Activated naive CD4-positive, alpha-beta T cell treated with Interleukin-2 at 50 U/mL for 16 hours (primary cell): ENCODE data around the gene MAPK1.
"Not testable (repeated sequence)": the region's sequence is repeated elsewhere in the genome, so short reads cannot be mapped to it uniquely, and the experiment has no call there.

Experiments
- DNase-seq: peaks from one replicate; pipeline ENCODE4 v3.0.0-alpha.2; 2020

Gene MAPK1

DNA sequence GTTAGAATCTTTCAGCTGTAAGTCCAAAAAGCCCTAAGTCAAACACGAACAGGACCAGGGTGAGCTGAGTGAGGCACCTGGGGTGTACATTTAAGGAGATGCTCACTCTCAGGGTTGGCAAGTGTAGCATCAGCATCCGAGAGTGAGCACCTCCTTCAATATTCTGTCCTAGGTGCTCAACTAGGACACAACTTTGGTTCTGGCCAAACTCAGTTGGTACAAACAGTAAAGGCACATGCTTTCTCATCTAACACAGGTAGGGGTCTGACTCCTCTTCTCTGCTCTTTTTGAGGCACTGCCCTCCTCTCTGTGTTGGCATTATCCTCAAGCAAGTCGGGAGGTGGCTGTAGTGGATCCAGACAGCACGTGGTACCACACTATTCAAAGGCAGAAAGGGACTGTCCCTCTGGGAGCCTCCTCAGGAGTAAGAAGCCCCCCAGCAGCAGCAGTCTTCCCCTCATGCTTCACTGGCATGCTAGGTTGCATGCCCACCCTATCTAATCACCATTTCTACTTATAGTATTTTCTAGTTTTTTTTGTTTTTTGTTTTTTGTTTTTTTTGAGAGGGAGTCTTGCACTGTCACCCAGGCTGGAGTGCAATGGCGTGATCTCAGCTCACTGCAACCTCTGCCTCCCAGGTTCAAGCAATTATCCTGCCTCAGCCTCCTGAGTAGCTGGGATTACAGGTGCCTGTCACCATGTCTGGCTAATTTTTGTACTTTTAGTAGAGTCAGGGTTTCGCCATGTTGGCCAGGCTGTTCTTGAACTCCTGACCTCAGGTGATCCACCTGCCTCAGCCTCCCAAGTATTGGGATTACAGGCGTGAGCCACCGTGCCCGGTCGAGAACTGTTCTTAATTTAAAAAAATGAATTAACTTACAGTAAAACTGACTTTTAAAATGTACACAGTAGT, 14.7 kb upstream of the MAPK1 start:
- DNase-seq: no peak

GRCh38 chr22:21876486-21877176, 9.2 kb upstream of the MAPK1 start:
- DNase-seq: peak; percentile 44

DNA sequence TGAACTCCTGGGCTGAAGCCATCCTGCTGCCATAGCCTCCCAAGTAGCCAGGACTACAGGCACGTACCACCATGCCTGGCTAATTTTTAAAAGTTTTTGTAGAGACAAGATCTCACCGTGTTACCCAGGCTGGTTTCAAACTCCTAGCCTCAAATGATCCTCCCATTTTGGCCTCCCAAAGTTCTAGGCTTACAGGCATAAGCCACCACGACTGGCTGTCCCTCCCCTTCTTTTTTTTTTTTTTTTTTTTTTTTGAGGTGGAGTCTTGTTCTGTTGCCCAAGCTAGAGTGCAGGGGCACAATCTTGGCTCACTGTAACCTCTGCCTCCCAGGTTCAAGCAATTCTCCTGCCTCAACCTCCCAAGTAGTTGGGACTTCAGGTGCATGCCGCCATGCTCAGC, 7.5 kb upstream of the MAPK1 start:
- DNase-seq: not testable (repeated sequence)

- DNase-seq: no peak
These were observed 6.2 kb upstream of the MAPK1 start for GRCh38 chr22:21873619-21874018.

GRCh38 chr22:21872741-21873140, 5.3 kb upstream of the MAPK1 start:
- not testable (repeated sequence) for DNase-seq

- no peak for DNase-seq
These were observed 1.2 kb upstream of the MAPK1 start for GRCh38 chr22:21868651-21869050.

DNA sequence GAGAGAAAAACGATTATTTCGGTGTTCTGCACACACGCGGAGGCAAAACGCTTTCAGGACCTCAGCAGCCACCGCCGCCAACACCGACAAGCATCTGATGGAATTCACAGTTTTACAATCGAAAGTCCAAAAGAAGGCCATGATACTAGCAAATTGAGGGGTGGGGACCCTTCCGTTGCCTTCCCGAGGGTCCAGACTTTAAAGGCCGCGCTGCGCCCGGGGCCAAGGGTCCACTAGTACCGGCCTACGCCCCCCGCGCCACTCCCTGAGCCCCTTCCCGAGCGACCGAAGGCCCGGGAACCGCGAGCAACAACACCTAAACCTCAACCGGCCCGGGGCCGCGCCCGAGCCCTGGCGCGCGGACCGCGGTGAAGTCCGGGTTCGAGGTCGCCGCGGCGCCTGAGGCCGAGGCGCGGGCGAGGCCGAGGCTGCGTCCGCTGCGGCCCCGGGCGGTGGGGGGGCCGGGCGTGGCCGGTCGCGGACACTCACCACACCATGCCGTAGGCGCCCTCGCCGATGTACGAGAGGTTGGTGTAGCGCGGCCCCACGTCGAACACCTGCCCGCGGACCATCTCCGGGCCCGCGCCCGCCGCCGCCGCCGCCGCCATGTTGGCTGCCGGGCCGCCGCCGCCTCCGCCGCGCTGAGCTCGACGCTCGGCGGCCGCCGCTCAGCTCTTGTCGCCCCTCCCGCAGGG, 465 bp downstream of the MAPK1 start:
- peak; percentile 47 for DNase-seq

GRCh38 chr22:21865041-21865440, 2.4 kb downstream of the MAPK1 start:
- peak; percentile 13 for DNase-seq

GRCh38 chr22:21862386-21863245, 4.8 kb downstream of the MAPK1 start:
- DNase-seq: no peak

DNA sequence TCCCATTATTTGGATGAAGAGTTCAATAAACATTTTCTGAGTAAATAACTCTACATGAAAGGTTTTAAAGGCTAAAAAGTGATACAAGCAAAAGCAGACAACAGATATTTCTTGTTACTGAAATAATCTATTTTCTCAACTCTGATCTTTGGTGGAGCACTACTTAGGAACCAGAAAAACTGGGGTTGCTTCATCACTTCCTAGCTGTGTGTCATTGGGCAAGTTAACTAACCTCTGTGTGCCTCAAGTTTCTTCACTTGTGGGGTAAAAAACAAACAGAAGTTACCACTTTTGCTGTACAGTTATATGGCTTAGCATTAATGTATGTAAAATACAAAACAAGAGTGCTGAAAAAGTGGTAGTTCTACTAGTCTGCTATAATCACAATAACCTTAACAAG, 5.6 kb downstream of the MAPK1 start:
- no peak for DNase-seq

DNA sequence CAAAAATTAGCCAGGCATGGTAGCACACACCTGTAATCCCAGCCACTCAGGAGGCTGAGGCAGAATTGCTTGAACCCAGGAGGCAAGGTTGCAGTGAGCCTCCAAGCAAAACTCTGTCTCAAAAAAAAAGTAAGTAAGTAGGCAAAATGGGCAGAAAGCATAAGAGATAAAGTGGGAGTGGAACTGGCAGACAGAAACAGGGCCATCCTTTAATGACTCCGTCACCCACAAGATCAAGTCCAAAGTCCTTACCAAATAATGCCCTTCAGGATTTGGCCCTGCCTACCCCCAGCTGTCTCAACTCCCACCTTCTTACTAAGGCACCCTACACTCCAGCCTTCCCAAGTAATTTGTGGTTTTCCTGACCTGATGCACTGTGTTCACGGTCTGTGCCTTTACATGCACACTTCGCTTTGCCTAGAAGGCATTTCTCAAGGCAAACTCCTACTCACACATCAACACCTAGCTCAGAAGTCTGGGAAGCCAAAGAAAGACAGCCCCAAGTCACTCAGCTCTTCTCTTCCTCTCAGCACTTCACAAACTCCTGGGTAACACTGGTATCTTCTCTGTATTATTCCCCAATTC, 6.1 kb downstream of the MAPK1 start:
- DNase-seq: no peak

DNA sequence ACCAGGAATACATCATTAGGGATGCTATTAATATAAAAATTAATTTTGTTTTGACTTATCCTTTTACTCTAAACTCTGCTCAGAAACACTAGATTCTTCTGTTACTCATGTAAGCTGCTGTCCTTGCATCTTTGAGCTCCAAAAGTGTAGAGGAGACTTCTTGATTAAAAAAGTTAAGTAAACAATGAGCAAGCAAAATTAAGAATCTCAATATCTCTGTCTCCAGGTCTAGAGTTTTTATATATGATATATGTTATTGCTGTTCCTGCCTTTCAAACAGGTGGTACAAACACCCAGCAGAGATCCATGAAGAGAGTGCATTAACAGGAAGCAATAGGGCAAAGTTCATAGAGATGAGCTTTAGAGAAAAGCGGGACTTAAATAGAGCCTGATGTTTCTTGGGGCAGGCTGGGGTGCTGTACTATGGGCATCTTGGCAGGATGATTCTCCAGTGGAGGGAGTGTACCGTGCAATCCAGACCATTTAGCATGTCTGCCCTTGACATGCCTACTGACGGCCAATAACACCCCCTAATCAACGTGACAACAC, 6.9 kb downstream of the MAPK1 start:
- DNase-seq: no peak

- no peak for DNase-seq
These were observed 9.2 kb downstream of the MAPK1 start for GRCh38 chr22:21858025-21858764.

DNA sequence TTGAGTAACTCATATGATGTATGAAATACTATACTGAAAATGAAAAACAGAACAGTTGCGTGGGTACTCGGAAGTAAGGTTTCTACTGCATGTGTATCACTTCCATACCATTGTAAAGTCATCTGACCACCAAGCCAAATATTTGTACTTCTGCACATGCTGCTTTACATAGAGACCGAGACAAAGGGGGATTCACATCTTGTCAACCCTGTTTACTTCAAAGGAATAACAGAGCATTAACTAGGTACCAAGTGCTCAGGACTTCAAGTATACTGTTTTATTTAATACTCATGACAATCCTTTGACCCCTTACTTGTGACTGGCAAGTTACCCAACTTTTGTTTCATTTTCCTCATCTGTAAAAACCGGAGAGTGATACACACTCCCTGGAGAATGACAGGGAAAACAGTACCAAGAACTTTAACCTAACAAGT, 9.9 kb downstream of the MAPK1 start:
- DNase-seq: no peak

GRCh38 chr22:21856868-21857267, 10.6 kb downstream of the MAPK1 start:
- DNase-seq: no peak

- no peak for DNase-seq
These were observed 11.2 kb downstream of the MAPK1 start for GRCh38 chr22:21856197-21856596.

DNA sequence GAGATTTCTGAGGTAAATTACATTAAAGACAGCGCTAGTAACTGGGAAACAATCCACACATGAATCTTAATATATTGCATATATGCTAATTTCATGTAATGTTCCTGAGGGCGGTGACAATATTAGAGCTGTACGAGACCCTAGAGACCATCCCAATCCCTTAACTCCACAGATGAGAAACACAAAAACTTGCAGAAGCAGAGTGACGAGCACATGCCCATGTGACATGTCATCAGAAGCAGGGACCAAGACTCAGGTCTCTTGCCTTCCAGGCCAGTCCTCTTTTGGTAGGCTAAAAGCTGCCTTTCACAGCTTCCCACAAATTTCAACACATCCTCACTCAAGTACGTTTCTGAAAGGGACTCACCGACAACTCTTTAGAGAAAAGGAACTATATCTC, 11.8 kb downstream of the MAPK1 start:
- no peak for DNase-seq

GRCh38 chr22:21850660-21851059, 16.8 kb downstream of the MAPK1 start:
- no peak for DNase-seq

- DNase-seq: no peak
These were observed 18.0 kb downstream of the MAPK1 start for GRCh38 chr22:21849489-21849888.

- DNase-seq: not testable (repeated sequence)
These were observed 19.4 kb downstream of the MAPK1 start for GRCh38 chr22:21848057-21848456.
